T follicular helper cell (primary cell): ENCODE results near the gene TFCP2L1.
"Not testable (repeated sequence)": the region's sequence is repeated elsewhere in the genome, so short reads cannot be mapped to it uniquely, and the experiment has no call there.

Experiments used
- DNase-seq: peaks from one replicate; pipeline ENCODE4 v3.0.0-alpha.2; 2020; ENCODE audit warnings: low read depth

Gene TFCP2L1

DNA sequence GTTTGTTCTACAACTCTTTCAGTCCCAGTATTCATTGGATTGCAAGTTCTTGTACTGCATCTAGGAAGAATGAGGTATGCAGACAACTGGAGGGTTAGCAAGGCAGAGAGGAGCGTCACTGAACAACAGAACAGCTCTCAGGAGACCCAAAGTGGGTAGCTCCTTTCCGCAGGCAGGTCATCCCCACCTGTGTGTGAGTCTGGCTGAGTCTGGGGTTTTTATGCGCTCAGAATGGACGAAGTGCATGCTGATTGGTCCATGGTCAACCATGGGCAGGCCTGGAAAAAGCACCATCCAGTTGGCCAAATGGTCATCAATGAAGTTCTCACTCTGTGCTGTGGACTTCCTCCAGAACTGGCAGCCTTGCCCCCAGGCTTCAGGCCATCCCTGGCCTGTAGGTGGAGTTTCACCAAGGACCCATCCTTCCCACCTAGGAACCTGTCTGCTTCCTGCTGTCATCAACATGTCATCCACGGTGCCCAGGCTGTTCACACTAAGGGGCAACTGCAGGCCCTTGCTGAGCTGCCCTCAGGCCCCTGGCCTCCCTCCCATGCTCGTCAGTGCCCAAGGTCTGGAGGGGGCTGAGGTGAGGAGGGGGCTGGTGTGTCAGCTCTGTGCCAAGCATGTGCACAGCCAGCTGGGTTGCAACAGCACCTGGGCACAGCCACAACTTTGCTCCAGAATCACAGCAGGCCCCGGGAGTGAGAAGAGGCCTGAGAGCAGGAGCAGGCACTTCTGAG, 11.1 kb upstream of the TFCP2L1 start:
- no peak for DNase-seq

DNA sequence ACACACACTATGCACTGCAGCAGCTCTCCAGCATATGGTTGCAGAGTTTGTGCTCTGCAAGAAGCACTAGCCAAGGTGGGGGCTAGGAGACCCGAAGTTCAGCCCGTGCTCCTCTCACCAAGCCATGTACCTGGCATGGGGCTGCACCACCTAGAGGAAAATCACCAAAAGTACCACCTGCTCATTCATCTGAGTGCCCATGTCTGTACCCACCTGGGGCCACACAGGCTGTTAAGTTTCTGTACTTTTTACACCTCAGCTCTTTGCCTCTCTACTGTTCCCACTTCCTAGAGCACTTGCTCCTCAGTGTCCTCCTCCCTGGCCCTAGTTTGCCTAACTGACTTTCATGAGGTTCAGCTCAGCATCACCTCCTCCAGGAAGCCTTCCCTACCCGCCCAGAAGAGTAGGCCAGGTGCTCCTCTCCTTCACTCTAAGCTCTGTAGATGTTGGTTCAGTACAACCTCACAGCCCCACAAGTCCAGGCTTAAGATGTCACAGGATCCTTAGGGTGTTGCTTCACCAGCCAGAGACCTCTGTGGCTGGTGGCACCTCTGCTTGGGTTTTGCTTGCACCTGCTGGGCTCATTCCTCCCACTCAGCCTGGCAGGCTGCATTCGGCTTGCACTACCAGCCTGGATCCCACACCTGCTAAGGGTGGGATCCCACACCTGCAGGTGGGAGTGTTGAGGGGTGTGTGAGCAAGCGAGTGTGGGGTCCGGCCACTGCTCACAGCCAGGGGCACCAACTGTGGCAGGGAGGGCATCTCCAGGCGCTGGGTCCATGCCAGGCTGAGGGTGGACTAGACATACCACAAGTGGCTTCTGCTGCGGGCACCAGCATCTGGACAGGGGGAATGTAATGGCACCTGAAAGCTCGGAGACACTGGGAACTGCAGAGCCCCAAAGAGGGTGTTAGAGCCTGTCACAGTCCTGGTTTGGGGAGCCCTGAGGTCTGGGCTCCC, 10.2 kb upstream of the TFCP2L1 start:
- DNase-seq: no peak

DNA sequence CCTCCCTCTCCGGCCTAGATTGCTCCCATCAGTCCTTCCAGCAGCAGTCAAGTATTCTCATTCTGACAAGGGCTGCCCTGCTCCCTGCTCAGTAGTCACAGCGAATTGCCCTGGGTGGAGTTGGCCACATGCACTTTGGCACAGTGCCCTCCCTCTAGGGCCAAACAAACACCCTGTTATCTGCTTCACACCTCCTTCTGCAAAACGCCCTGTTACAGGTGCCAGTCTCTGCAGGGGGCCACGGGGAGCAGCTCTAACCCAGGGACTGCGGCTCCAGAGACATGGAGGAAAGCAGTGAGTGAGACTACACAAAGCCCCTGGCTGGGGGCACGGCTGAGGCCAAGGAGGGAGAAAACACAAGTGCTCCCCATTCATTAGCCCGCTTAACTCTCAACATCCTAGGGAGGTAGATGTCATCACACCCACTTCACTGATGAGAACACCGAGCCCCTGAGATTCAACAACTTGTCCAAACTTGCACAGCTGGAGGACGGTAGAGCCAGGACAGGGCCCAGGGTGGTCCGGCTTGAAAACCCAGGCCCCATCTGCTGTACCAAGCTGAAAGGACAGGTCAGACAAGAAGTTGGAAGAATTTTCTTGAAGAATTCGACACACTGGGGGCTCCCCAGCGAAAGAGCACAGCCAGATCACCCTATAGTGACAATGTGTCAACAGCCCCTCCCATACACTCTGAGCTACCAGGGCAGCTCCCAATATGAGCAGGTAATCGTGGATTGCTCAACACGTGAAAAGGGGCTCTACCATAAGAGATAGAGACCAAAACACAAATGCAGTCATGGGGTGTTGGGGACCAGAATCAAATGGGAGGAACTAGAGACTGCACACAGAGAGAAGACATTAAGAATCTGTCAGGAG, 8.7 kb upstream of the TFCP2L1 start:
- no peak for DNase-seq

DNA sequence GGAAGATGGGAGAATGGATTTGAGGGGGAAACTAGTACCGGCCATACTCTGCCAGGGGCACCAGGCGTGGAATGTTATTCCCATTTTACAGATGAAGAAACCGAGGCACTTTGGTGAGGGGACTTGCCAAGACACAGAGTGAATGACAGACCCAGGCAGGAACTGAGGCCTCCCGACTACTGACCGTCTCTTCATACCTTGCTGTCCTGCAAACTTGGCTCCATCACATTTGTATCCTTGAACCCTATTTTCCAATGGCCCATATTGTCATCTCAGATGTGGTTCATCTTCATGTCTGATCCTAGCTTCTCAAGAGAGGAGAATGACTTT, 6.2 kb upstream of the TFCP2L1 start:
- DNase-seq: no peak

DNA sequence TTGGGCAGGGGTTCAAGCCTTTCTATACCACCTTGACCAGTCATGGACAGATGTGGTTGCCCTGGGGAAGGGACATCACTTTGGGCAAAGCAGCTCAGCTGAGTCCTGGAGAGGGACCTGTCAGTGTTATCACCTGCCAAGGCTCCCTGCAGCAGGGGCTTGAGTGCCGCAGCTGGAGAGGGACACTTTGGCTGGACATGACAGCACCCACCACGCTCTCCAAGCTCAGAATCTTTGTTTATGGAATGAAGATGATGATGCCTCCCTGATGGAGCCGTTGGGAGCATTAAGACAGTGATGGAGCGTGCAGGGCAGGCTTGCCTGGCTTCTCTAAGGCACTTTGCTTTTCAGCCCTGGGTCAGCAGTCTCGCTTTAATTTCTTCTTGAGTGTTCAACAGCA, 4.3 kb upstream of the TFCP2L1 start:
- DNase-seq: no peak

DNA sequence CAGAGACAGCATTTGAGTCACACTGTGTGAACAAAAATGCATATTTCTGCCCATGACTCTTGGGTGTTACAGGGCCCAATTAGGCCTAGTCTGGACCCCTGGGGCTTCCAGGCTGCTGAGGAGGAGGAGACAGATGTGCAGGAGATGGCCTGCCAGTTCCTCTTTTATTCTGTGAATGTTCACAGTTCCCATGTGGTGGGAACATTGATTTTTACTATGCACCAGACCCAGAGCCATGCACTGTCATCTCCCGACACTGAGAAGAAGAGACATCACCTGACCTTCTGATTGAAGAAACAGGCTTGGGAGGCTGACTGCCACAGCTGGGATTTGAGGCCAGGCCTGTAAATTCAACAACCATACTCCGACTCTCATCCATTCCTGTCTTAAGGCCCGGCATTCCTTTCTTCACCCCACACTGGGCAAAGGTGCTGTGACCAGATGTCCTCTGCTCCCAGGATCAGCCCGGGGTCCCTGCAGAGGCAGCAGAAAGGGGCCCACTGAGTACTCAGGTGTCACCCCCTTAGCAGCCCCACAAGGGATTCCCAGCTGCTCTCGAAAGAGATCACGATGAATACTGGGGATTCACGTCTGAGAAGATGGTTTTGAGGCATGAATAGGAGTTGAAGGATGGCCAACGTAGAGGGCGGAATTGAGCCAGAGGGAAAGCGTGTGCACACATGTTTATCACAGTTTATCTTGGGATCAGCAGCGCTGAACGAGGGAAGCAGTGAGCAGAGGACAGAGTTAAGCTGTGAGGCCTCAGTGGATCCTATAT, 3.6 kb upstream of the TFCP2L1 start:
- no peak for DNase-seq

DNA sequence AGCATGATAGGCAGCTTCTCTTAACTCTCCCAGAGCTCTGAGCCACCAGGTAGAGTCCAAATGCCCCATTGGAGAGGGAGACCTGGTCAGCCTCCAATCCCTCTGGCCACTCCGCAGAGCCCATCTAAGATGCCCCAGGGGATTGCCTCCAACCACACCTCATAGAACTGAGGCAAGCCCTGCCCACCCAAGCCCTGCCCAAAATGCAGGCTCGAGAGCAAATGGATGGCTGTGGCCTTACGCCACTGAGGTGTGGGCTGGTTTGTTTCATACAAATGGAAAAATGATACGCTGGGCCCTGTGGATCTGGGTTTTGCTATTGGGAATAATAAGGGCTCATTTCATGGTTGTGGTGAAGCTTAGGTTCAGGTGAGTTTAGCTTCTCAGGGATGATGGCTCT, 3.0 kb upstream of the TFCP2L1 start:
- DNase-seq: no peak

DNA sequence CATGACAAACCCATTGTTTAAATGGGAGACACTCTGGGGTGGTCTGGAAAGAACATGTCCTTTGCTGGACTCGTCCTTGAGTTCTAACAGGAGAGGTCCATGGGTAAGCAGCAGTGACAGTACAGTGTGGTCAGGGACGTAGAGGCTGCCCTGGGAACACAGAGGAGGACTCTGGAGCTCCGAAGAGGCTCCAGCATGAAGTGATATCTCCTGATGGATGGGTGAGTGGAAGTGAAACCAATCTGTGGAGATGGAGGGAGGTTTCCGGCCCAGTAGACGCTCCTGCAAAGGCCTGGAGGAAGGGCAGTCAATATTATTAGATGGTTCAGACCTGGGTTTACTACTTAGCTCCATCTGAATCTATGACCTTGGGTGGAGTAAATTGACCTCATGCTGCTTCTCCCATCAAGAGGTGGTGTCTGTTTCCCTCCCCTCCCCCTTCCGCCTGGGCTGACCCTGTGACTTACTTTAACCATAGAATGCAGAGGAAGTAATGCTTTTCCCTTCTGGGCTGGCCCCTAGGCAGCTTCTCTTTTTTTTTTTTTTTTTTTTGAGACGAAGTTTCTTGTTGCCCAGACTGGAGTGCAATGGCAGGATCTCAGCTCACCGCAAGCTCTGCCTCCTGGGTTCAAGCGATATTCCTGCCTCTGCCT, 2.3 kb upstream of the TFCP2L1 start:
- DNase-seq: no peak

DNA sequence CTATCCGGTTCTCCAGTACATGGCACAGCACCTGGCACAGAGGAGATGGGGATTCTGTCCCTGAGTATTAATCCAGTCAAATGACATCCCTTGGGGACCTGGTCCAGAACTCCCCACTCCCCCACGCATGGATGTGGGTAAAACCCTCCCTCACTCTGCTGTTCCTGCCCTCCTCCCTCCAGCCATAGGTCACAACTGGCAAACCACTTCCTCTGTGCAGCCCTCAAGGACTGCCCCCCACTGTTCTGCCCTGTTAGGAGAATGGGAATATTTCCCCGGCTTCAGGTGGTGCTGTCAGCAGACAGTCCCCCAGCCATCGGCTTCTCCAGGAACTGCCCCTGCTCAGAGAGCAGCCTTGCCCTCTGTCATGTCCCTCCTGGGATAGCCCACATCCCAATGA, 1.5 kb upstream of the TFCP2L1 start:
- DNase-seq: no peak

DNA sequence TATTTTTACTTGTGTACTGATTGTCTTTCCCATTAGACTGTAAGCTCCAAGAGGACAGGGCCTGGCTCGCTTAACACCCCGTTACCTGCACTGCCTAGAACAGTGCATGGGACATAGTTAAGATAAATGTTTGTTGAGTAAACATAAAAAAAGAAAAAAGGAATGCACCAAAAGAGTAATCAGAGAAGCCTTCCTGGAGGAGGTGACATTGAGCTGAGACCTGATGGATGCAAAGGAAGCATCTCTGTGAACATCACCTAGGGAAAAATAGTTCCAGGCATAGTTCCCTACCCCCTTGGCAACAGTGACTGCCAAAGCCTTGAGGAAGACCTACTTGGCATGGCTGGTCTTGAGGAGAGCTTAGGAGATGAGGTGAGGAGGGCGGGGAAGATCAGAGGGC, 924 bp upstream of the TFCP2L1 start:
- DNase-seq: no peak

DNA sequence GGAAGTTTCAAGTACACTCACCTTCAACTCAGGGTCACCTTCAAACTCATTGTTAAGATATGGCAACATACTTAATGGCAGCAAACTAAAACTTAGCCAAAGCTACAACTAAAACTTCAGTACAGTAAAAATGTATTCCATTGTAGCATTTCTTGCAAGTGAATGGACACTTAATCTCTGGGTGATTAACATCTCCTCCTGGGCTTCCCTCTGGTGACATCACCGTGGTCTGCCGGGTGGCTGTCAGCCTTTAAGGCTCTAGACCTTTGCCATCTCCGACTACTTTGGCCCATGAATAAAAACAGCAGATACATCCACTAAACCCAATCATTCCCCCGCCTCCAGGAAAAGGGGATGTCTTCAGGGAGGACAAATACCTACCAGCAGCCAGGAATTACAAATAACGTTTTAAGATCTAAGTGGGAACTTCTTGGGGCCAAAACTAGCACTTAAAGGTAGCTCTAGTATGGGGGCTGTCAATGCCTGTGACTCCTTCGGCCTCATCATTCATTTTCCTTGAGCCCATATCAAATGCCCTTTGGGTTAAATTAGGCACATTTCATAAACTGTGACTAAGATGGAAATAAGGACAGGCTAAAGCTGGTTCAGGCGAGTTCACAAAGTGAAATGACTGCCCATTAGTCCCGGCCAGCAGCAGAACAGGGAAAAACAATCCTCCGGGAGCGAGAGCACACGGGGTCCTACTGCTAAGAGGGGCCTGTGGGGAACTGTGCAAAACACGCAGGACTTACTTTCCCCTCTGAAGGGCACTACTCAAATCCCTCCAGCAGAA, 1.1 kb downstream of the TFCP2L1 start:
- DNase-seq: no peak

DNA sequence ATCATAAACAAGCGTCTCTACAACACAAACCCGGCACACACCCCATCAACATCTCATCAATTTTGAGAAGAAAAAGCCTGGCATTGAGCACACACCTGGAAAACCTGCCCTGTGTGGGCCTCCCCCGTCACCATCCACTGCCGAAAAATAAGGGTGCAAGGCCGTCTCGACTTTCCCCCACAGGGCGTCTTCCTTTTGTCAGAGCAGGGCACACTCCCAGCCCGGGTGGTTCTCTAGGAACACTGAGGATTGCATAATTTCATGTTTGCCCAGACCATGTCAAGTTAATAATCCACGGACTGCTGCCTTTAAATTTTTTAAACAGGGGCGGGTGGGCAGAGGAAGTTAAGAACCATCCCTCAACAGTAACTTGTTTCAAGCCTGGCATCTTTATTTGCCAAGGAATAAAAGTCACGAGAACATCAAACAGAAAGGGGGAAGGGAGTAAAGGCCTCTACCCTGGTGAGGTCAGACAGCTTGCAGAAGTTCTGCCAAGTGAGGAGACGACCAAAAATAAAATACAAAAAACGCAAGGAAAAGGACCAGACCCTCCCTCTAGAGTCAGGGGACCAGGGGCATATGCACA, 2.1 kb downstream of the TFCP2L1 start:
- DNase-seq: no peak

DNA sequence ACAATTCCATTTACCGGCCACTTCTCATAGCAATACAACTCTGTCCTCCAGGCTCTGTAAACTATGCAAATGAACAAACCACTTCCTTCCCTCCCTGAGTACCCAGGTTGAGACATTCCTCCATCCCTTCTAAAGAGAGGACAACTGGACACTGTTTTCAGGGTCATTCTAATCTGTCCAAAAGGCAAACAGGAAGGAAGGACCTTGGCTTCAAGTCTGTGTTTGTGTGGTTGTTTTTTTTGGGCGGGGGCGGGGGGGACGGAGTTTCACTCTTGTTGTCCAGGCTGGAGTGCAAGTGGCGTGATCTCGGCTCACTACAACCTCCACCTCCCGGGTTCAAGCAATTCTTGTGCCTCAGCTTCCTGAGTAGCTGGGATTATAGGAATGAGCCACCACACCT, 3.3 kb downstream of the TFCP2L1 start:
- DNase-seq: no peak

DNA sequence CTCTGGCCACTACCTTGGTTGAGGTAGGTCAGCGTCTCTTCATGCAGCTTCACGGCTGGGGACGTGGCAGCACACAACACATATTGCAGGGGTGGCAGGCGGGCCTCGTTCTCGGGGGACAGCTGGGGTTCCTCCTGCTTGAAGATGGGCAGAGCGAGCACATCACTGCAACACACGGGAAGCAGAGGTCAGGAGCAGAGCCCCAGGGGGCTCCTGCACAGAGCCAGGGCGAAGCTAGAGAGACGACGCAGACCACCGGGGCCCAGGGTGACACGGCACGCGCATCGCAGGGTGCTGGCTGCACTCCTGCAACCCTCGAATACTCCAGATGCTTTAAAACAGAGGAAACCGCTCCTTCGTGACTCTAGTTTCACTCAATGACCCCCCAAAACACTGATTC, 3.9 kb downstream of the TFCP2L1 start:
- DNase-seq: no peak

DNA sequence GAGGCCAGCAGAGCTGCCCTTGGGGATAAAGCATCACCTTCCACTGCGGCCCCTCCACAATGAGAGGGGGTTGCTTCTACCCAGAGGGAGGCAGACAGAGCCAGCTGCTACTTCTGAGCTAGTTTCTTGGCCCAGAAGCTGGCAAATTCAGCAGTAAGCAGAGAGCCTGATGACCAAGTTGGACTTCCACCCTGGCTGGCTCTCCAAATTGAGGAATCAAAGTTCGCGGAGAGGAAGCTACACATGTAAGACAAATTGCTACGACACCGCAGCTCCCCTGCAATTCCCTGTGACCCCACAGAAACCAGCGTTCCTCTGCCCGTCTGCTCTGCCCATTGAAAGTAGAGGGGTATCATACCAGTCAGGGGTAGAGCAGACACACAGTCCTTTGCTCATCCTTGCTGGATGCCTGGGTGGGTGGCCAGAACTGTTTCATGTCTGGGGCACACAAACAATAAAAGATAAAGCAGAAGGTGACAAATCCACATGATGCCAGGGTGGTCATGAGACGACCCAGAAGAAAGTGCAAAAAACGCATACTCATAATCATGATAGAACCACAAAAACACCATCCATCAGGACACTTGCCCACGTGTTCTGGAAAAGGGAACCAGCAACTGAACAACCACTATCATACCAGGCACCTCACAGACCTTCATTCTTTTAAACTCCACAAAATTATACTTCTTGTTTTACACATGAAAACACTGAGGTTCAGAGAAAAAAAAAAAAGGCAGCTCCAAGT, 5.4 kb downstream of the TFCP2L1 start:
- DNase-seq: no peak

DNA sequence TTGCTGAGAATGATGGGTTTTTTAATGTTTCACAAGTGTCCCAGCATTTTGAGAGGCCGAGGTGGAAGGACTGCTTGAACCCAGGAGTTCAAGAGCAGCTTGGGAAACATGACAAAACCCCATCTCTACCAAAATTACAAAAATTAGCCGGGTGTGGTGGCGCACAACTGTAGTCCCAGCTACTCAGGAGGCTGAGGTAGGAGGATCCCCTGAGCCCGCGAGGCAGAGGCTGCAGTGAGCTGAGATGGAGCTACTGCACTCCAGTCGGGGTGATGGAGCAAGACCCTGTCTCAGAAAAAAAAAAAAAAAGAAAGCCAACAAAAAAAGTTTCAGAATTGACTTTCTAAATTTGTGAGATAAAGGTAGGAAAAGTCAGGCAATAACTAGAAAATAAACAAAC, 8.7 kb downstream of the TFCP2L1 start:
- DNase-seq: no peak

DNA sequence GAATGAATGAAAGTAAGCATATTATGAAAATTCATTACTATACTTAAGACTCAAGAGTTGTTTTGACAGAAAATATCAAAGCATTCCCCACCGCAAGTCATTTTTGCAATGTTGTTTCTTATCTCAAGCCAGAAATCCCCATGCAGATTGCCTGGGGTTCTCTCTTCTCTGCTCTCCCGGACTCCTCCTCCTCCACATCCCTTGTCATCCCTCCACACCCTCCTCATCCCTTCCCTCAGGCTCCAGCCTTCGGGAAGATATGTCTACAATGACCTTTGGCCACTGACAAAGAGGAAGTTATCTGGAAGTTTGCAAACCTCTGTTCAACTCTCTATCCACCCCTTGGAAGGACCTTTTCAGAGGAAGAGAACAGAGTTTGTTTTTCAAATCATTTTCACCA, 11.9 kb downstream of the TFCP2L1 start:
- DNase-seq: no peak

DNA sequence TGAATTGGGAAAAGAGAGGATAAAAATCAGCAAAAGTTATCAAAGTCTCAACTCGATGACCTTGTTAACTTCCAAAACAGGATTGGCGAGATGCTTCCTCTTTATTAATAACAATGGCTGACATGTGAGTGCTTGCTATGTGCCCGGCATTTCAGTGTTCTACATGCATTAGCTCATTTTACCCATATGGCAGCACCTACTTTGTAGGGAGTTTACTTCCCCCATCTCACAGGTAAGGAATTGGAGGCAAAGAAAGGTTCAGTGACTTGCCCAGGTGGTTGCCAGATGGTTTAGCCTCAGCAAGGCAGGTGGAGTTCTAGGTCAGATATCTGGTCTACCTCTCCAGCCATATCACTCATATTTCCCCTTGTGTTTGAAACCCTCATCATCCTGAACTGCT, 12.4 kb downstream of the TFCP2L1 start:
- no peak for DNase-seq

DNA sequence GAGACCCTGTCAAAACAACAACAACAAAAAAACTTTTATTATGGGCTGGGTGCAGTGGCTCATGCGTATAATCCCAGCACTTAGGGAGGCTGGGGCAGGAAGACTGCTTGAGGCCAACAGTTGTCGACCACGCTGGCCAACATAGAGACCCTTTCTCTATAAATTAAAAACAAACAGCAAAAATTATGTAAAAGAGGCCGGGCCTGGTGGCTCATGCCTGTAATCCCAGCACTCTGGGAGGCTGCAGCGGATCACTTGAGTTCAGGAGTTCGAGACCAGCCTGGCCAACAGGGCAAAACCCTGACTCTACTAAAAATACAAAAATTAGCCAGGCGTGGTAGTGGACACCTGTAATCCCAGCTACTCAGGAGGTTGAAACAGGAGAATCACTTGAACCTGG, 15.6 kb downstream of the TFCP2L1 start:
- DNase-seq: not testable (repeated sequence)
